ENCODE measurements around the gene EXOC6B.
"Not testable (repeated sequence)": the region's sequence is repeated elsewhere in the genome, so short reads cannot be mapped to it uniquely, and the experiment has no call there.

EXOC6B gene

GRCh38 chr2:72515696-72516095 lies 310.1 kb downstream of the EXOC6B start:
- Histone ChIP-seq H3K36me3 (ENCODE audit: control insufficient read depth, insufficient read depth, low read length) (peaks cover 3% of the 10 kb centered on the region), H3K27ac (ENCODE audit: low read depth, low read length, severe bottlenecking) (no peak overlapping the region), H3K9me3 (ENCODE audit: control insufficient read depth, low read length) (no peaks in the 10 kb centered on the region), H3K4me1 (ENCODE audit: control insufficient read depth, insufficient read depth, low read length, poor library complexity, severe bottlenecking) (no peaks in the 10 kb centered on the region), H3K4me3 (ENCODE audit: extremely low read depth, insufficient read depth, low read length, poor library complexity, severe bottlenecking) (no peak overlapping the region)
- WGBS, 2 experiments (ENCODE audit: insufficient coverage in 2 of 2): 87 to 89% methylated on average over 3 of the region's 3 CpGs

- H3K9me3 ChIP-seq (ENCODE audit: control insufficient read depth, low read length): no peaks in the 10 kb centered on the region
- no peak overlapping the region for H3K27ac ChIP-seq (ENCODE audit: low read depth, low read length, severe bottlenecking)
- no peak overlapping the region for H3K4me3 ChIP-seq (ENCODE audit: extremely low read depth, insufficient read depth, low read length, poor library complexity, severe bottlenecking)
- no CpG with 5 or more reads among the region's 3 CpGs for WGBS, 2 experiments (ENCODE audit: insufficient coverage in 2 of 2)
- no peaks in the 10 kb centered on the region for H3K4me1 ChIP-seq (ENCODE audit: control insufficient read depth, insufficient read depth, low read length, poor library complexity, severe bottlenecking)
- H3K36me3 ChIP-seq (ENCODE audit: control insufficient read depth, insufficient read depth, low read length): peaks cover 3% of the 10 kb centered on the region
These were observed 312.8 kb downstream of the EXOC6B start for GRCh38 chr2:72513011-72513410.

DNA sequence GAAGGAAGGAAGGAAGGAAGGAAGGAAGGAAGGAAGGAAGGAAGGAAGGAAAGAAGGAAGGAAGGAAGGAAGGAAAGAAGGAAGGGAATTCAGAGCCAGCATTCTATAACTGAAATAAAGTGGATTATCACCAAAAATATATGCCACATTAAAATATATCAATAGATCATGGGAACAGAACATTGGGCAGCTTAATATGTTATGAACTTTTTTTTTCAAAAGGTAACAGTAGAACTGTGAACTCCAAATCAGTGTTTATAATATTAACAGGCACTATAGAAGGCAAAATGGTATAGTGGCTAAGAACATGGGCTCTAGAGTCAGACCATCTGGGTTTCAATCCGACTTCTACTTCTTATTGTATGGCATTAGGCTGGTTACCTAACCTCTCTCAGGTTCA lies 313.5 kb downstream of the EXOC6B start:
- H3K4me1 ChIP-seq (ENCODE audit: control insufficient read depth, insufficient read depth, low read length, poor library complexity, severe bottlenecking): no peaks in the 10 kb centered on the region
- no peak overlapping the region for H3K4me3 ChIP-seq (ENCODE audit: extremely low read depth, insufficient read depth, low read length, poor library complexity, severe bottlenecking)
- WGBS, 2 experiments (ENCODE audit: insufficient coverage in 2 of 2): no CpG with 5 or more reads among the region's 1 CpG
- no peak overlapping the region for H3K27ac ChIP-seq (ENCODE audit: low read depth, low read length, severe bottlenecking)
- no peaks in the 10 kb centered on the region for H3K9me3 ChIP-seq (ENCODE audit: control insufficient read depth, low read length)
- peaks cover 3% of the 10 kb centered on the region for H3K36me3 ChIP-seq (ENCODE audit: control insufficient read depth, insufficient read depth, low read length)

DNA sequence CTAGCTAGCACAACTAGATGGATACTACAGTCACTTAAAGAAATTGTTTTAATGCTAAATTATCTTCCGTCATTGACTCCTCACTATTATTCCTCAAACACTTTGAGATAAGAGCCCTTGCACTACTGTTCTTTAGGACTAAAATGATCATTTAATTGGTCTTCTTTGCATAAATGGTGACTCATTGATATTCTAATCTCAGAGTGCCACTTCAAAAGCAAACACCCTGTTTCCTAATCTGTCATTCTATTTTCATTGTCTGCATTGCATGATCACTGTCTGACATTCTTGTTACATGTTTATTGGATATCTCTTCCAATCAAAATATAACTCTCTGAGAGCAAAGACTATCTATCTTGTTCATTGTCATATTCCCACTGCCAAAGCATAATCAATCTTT lies 313.9 kb downstream of the EXOC6B start:
- WGBS, 2 experiments (ENCODE audit: insufficient coverage in 2 of 2): no CpG with 5 or more reads among the region's 1 CpG
- Histone ChIP-seq H3K4me3 (ENCODE audit: extremely low read depth, insufficient read depth, low read length, poor library complexity, severe bottlenecking) (no peak overlapping the region), H3K36me3 (ENCODE audit: control insufficient read depth, insufficient read depth, low read length) (peaks cover 3% of the 10 kb centered on the region), H3K9me3 (ENCODE audit: control insufficient read depth, low read length) (no peaks in the 10 kb centered on the region), H3K4me1 (ENCODE audit: control insufficient read depth, insufficient read depth, low read length, poor library complexity, severe bottlenecking) (no peaks in the 10 kb centered on the region), H3K27ac (ENCODE audit: low read depth, low read length, severe bottlenecking) (no peak overlapping the region)

DNA sequence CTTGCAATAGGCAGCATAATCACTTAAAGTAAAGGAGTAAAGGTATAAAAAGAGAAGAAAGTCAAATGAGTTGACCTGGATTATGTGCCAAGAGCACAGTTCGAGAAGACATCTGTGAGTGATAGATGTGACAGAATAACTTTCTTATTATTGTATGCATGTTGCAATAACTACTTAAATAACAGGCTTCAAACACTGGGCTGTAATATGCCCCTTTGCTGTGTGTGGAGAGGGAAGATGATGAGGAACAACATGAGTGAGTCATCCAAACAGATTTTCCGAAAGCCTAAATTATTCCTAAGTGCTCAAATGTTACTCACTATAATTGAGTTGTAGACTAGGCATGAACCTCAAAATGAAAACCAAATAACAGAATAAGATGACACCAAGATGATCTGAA lies 328.1 kb downstream of the EXOC6B start:
- no CpG with 5 or more reads among the region's 2 CpGs for WGBS, 2 experiments (ENCODE audit: insufficient coverage in 2 of 2)
- no peaks in the 10 kb centered on the region for H3K9me3 ChIP-seq (ENCODE audit: control insufficient read depth, low read length)

GRCh38 chr2:72496479-72496878 lies 329.4 kb downstream of the EXOC6B start:
- Histone ChIP-seq H3K36me3 (ENCODE audit: control insufficient read depth, insufficient read depth, low read length) (peaks cover 17% of the 10 kb centered on the region), H3K9me3 (ENCODE audit: control insufficient read depth, low read length) (no peaks in the 10 kb centered on the region), H3K4me1 (ENCODE audit: control insufficient read depth, insufficient read depth, low read length, poor library complexity, severe bottlenecking) (no peaks in the 10 kb centered on the region), H3K4me3 (ENCODE audit: extremely low read depth, insufficient read depth, low read length, poor library complexity, severe bottlenecking) (no peak overlapping the region), H3K27ac (ENCODE audit: low read depth, low read length, severe bottlenecking) (no peak overlapping the region)

More for the DNA sequence above, 328.1 kb downstream of the EXOC6B start:
- Histone ChIP-seq H3K4me1 (ENCODE audit: control insufficient read depth, insufficient read depth, low read length, poor library complexity, severe bottlenecking) (no peaks in the 10 kb centered on the region), H3K36me3 (ENCODE audit: control insufficient read depth, insufficient read depth, low read length) (peaks cover 13% of the 10 kb centered on the region), H3K4me3 (ENCODE audit: extremely low read depth, insufficient read depth, low read length, poor library complexity, severe bottlenecking) (no peak overlapping the region), H3K27ac (ENCODE audit: low read depth, low read length, severe bottlenecking) (no peak overlapping the region)

GRCh38 chr2:72494392-72494791 lies 331.4 kb downstream of the EXOC6B start:
- H3K9me3 ChIP-seq (ENCODE audit: control insufficient read depth, low read length): no peaks in the 10 kb centered on the region
- H3K4me1 ChIP-seq (ENCODE audit: control insufficient read depth, insufficient read depth, low read length, poor library complexity, severe bottlenecking): no peaks in the 10 kb centered on the region
- no peak overlapping the region for H3K4me3 ChIP-seq (ENCODE audit: extremely low read depth, insufficient read depth, low read length, poor library complexity, severe bottlenecking)
- H3K36me3 ChIP-seq (ENCODE audit: control insufficient read depth, insufficient read depth, low read length): peaks cover 21% of the 10 kb centered on the region
- H3K27ac ChIP-seq (ENCODE audit: low read depth, low read length, severe bottlenecking): no peak overlapping the region
- no CpG with 5 or more reads among the region's 1 CpG for WGBS, 2 experiments (ENCODE audit: insufficient coverage in 2 of 2)

DNA sequence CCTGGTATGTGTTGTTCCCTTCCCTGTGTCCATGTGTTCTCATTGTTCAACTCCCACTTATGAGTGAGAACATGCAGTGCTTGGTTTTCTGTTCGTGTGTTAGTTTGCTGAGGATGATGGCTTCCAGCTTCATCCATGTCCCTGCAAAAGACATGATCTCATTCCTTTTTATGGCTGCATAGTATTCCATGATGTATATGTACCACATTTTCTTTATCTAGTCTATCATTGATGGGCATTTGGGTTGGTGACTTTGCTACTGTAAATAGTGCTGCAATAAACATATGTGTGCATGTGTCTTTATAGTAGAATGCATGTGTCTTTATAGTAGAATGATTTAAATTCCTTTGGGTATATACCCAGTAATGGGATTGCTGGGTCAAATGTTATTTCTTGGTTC lies 341.2 kb downstream of the EXOC6B start:
- not testable (repeated sequence) for H3K4me3 ChIP-seq (ENCODE audit: extremely low read depth, insufficient read depth, low read length, poor library complexity, severe bottlenecking); H3K9me3 ChIP-seq (ENCODE audit: control insufficient read depth, low read length); H3K4me1 ChIP-seq (ENCODE audit: control insufficient read depth, insufficient read depth, low read length, poor library complexity, severe bottlenecking); H3K27ac ChIP-seq (ENCODE audit: low read depth, low read length, severe bottlenecking)
- H3K36me3 ChIP-seq (ENCODE audit: control insufficient read depth, insufficient read depth, low read length): peaks cover 12% of the 10 kb centered on the region
- WGBS, 2 experiments (ENCODE audit: insufficient coverage in 2 of 2): no CpG with 5 or more reads among the region's 1 CpG

DNA sequence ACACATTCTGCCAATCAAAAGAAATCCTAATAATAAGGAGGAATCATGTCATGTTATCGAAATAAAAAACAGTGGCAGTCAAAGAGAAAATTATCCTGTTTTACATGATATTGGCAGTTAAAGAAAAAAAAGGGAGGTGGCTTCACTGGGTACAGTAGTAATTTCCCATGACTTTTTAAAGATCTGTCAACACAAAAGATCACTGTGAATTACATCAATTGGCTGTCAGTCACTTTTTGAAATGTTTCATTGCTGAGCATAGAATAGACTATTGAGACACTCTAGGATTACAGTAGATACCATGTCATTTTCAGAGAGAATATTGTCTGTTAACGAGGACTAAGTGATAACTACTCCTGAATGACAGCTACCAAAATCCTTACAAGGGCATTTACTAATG lies 342.5 kb downstream of the EXOC6B start:
- Histone ChIP-seq H3K4me1 (ENCODE audit: control insufficient read depth, insufficient read depth, low read length, poor library complexity, severe bottlenecking) (no peaks in the 10 kb centered on the region), H3K36me3 (ENCODE audit: control insufficient read depth, insufficient read depth, low read length) (peaks cover 12% of the 10 kb centered on the region), H3K4me3 (ENCODE audit: extremely low read depth, insufficient read depth, low read length, poor library complexity, severe bottlenecking) (no peak overlapping the region), H3K9me3 (ENCODE audit: control insufficient read depth, low read length) (no peaks in the 10 kb centered on the region), H3K27ac (ENCODE audit: low read depth, low read length, severe bottlenecking) (no peak overlapping the region)
- WGBS, 2 experiments (ENCODE audit: insufficient coverage in 2 of 2): no CpG with 5 or more reads among the region's 2 CpGs

- WGBS, 2 experiments (ENCODE audit: insufficient coverage in 2 of 2): 87 to 96% methylated on average over 3 of the region's 3 CpGs
- Histone ChIP-seq H3K4me3 (ENCODE audit: extremely low read depth, insufficient read depth, low read length, poor library complexity, severe bottlenecking) (no peak overlapping the region), H3K9me3 (ENCODE audit: control insufficient read depth, low read length) (peaks cover 13% of the 10 kb centered on the region), H3K4me1 (ENCODE audit: control insufficient read depth, insufficient read depth, low read length, poor library complexity, severe bottlenecking) (no peaks in the 10 kb centered on the region), H3K27ac (ENCODE audit: low read depth, low read length, severe bottlenecking) (no peak overlapping the region), H3K36me3 (ENCODE audit: control insufficient read depth, insufficient read depth, low read length) (peaks cover 17% of the 10 kb centered on the region)
These were observed 350.6 kb downstream of the EXOC6B start for GRCh38 chr2:72475246-72475645.

DNA sequence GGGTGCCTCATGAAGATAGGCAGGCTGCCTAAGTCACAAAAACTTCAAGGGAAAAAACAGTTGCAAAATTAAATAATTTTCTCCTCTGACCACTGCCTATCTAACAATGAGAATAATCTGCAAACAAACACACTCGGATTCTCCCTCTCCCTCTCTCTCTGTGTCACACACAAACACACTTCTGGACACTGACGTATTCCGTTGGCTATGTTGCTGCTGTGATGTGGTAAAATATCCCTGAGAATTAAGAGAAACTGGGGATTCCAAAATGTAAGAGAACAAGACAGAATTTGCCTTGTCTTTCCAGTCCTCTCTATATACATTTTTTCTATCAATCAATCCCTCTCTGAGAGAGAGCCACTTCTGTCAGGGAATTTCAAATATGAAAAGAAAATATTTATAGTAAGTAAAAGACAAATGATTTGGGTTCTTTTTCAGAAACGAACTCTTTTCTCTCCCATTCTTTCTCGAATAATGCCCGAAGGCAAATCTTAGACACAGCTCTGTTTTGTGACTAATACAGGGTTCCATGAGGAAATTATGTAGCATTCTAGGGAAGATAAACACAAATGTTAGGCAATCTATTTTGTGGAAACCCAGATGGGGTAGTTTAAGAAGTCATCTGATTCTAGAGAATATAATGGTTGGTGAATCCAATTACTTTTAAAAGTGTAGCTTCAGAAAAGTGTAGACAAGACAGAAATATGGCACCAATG lies 367.9 kb downstream of the EXOC6B start:
- Histone ChIP-seq H3K36me3 (ENCODE audit: control insufficient read depth, insufficient read depth, low read length) (peaks cover 4% of the 10 kb centered on the region), H3K9me3 (ENCODE audit: control insufficient read depth, low read length) (no peaks in the 10 kb centered on the region), H3K4me1 (ENCODE audit: control insufficient read depth, insufficient read depth, low read length, poor library complexity, severe bottlenecking) (peaks cover 5% of the 10 kb centered on the region), H3K4me3 (ENCODE audit: extremely low read depth, insufficient read depth, low read length, poor library complexity, severe bottlenecking) (no peak overlapping the region), H3K27ac (ENCODE audit: low read depth, low read length, severe bottlenecking) (no peak overlapping the region)
- 80 to 100% methylated on average over 1 to 2 of the region's 6 CpGs for WGBS, 2 experiments (ENCODE audit: insufficient coverage in 2 of 2)

Measured in mesodermal cell (in vitro differentiated cells).